ENCODE results near the gene PDE4D.
A peak's percentile ranks its signal among the peaks of the same experiment; 100 is the strongest.

PDE4D gene

GRCh38 chr5:59548807-59549357, 344.6 kb downstream of the PDE4D start:
- TF ChIP-seq, protein P1, sequence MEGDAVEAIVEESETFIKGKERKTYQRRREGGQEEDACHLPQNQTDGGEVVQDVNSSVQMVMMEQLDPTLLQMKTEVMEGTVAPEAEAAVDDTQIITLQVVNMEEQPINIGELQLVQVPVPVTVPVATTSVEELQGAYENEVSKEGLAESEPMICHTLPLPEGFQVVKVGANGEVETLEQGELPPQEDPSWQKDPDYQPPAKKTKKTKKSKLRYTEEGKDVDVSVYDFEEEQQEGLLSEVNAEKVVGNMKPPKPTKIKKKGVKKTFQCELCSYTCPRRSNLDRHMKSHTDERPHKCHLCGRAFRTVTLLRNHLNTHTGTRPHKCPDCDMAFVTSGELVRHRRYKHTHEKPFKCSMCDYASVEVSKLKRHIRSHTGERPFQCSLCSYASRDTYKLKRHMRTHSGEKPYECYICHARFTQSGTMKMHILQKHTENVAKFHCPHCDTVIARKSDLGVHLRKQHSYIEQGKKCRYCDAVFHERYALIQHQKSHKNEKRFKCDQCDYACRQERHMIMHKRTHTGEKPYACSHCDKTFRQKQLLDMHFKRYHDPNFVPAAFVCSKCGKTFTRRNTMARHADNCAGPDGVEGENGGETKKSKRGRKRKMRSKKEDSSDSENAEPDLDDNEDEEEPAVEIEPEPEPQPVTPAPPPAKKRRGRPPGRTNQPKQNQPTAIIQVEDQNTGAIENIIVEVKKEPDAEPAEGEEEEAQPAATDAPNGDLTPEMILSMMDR (conservative IDR thresholded peaks at IDR 0.05; ENCODE audit: low read length) = no peak
- no peak for DNase-seq (ENCODE audit: low read depth)
- H3K4me3 ChIP-seq (ENCODE audit: low read length) = no peak overlapping the region

GRCh38 chr5:59547731-59548130, 345.8 kb downstream of the PDE4D start:
- TF ChIP-seq, protein P1 (conservative IDR thresholded peaks at IDR 0.05; ENCODE audit: low read length) = no peak
- no peak for DNase-seq (ENCODE audit: low read depth)

GRCh38 chr5:59544573-59544972, 349.0 kb downstream of the PDE4D start:
- H3K4me3 ChIP-seq (ENCODE audit: low read length) = no peak overlapping the region
- no peak for DNase-seq (ENCODE audit: low read depth)
- TF ChIP-seq, protein P1 (conservative IDR thresholded peaks at IDR 0.05; ENCODE audit: low read length) = no peak

More at GRCh38 chr5:59547731-59548130, 345.8 kb downstream of the PDE4D start:
- no peak overlapping the region for H3K4me3 ChIP-seq (ENCODE audit: low read length)

DNA sequence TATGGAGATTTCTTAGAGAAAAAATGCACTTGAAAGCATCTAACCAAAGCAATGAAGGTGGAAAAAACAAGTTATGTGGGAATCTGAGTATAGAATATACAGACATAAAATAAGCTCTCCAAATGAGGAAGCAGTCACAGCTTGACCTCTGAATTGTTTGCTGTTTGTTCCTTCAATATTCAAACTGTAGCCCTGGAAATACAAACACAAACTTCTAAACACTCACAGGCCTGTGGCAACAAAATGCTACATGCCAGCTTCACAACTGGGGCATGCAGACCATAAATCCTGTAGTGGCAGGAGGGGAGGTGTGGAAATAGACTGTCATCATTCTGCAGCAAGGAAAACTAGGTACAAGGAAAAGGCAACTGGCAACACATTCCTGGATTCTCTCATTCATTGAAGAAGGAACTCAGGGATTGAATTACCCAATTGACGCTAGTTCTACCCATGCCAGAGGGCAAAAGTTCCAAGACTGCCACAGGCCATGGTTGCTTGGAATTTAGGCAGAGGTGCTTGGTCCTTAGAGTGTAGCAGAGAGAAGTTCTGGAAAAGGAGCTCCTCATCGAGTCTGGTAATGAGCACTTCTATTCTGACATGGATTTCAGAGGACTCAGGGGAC, 349.6 kb downstream of the PDE4D start:
- no peak overlapping the region for H3K4me3 ChIP-seq (ENCODE audit: low read length)
- TF ChIP-seq, protein P1 (conservative IDR thresholded peaks at IDR 0.05; ENCODE audit: low read length) = no peak
- peak; percentile 28 for DNase-seq (ENCODE audit: low read depth)

GRCh38 chr5:59542851-59543820, 350.4 kb downstream of the PDE4D start:
- peak; percentile 56 for DNase-seq (ENCODE audit: low read depth)
- TF ChIP-seq, protein P1 (conservative IDR thresholded peaks at IDR 0.05; ENCODE audit: low read length) = no peak
- no peak overlapping the region for H3K4me3 ChIP-seq (ENCODE audit: low read length)

- TF ChIP-seq, protein P1 (conservative IDR thresholded peaks at IDR 0.05; ENCODE audit: low read length) = no peak
- no peak overlapping the region for H3K4me3 ChIP-seq (ENCODE audit: low read length)
- DNase-seq (ENCODE audit: low read depth) = no peak
Observed at GRCh38 chr5:59542306-59542705, 351.2 kb downstream of the PDE4D start.

Measured in AG10803 (cell line).